ENCODE measurements around the gene DDC. TPM values are rescaled to one million over a fixed set of nuclear protein-coding genes. Genes with fewer than 3 reads are reported as not detected.

The DDC gene
- polyA plus RNA-seq, 2 of the 4 experiments (the other 2 are of a cell fraction): 1.3 to 2.8 TPM

DNA sequence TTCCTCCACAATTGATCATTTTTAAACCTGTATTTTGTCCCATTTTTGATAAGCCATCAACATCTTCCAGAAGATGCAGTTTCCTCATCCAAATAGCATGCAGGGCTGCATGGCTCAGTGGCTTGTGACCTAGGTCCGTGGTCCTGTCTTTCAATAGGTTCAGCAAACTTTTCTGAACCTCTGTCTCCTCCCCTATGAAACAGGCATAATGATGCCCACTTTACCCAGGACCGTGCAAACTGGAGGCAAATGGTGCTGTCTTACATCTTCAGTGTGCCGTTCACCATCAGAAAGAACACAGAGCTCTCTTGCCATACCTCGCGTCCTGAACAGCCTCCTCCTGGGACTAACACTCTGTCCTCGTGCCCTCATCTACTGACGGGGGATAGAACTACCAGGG lies 92.8 kb downstream of the DDC start (continued):
- TF ChIP-seq, protein P1, sequence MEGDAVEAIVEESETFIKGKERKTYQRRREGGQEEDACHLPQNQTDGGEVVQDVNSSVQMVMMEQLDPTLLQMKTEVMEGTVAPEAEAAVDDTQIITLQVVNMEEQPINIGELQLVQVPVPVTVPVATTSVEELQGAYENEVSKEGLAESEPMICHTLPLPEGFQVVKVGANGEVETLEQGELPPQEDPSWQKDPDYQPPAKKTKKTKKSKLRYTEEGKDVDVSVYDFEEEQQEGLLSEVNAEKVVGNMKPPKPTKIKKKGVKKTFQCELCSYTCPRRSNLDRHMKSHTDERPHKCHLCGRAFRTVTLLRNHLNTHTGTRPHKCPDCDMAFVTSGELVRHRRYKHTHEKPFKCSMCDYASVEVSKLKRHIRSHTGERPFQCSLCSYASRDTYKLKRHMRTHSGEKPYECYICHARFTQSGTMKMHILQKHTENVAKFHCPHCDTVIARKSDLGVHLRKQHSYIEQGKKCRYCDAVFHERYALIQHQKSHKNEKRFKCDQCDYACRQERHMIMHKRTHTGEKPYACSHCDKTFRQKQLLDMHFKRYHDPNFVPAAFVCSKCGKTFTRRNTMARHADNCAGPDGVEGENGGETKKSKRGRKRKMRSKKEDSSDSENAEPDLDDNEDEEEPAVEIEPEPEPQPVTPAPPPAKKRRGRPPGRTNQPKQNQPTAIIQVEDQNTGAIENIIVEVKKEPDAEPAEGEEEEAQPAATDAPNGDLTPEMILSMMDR (IDR thresholded peaks at IDR 0.05): no peak
- no peak for TF ChIP-seq EHMT2 (IDR thresholded peaks at IDR 0.05; ENCODE audit: low read depth)
- TF ChIP-seq ZFP36 (IDR thresholded peaks at IDR 0.05; ENCODE audit: borderline replicate concordance, partially characterized antibody): no peak
- no peak for TF ChIP-seq NPAS2 (CRISPR knock-in tag; IDR thresholded peaks at IDR 0.05; ENCODE audit: borderline replicate concordance)
- no peak for TF ChIP-seq NFE2L2 (conservative IDR thresholded peaks at IDR 0.05; ENCODE audit: low read length)
- no peak for TF ChIP-seq RARB (CRISPR knock-in tag; IDR thresholded peaks at IDR 0.05)
- TF ChIP-seq HEYL (CRISPR knock-in tag; IDR thresholded peaks at IDR 0.05): no peak

DNA sequence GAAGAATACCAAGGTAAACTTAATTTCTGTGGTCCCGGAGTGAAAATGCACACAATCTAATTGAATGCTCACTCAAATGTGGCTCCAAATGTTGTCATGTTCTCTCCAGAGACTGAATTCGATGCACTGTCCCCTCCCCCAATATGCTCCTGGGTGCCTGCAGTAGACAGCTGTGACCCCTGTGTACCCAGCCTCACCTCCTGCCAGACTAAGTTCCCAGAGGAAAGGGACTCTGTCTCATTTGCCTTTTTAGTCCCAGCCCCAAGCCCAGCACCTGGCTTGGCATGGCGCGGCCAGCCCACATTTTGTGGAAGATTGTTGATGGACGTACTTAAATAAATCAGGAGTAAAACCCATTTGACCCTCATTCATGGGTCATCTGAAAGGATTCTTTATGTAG lies 93.2 kb downstream of the DDC start:
- Histone ChIP-seq H3K27ac (no peak overlapping the region), H3K4me3 (no peak overlapping the region), H3K4me1 (0 out of 3 replicates have a peak, but pooled peaks cover 3% of the 10 kb centered on the region), H3K4me2 (no peak overlapping the region), H3K9me3 (no peaks in the 10 kb centered on the region)
- ATAC-seq (no peak), DNase-seq (ENCODE audit: low read depth in 1 of 2, low spot score in 1 of 2) (no peak), FAIRE-seq (no peak)
- ChIA-PET CTCF (interaction anchor here (0.8 to 11.4 kb wide), 5 partner anchors 124 to 688 kb away, joined by 3 to 145 read pairs (median 5); no protein-coding TSS in a partner anchor), POLR2A (no interaction called here)
- 83% methylated on average over 5 of the region's 5 CpGs for WGBS (ENCODE audit: missing lambda C conversion rate)
- TF ChIP-seq POLR2AphosphoS2 (conservative IDR thresholded peaks at IDR 0.05; ENCODE audit: low read length): no peak
- TF ChIP-seq, protein P2, sequence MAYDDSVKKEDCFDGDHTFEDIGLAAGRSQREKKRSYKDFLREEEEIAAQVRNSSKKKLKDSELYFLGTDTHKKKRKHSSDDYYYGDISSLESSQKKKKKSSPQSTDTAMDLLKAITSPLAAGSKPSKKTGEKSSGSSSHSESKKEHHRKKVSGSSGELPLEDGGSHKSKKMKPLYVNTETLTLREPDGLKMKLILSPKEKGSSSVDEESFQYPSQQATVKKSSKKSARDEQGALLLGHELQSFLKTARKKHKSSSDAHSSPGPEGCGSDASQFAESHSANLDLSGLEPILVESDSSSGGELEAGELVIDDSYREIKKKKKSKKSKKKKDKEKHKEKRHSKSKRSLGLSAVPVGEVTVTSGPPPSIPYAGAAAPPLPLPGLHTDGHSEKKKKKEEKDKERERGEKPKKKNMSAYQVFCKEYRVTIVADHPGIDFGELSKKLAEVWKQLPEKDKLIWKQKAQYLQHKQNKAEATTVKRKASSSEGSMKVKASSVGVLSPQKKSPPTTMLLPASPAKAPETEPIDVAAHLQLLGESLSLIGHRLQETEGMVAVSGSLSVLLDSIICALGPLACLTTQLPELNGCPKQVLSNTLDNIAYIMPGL (CRISPR knock-in tag; IDR thresholded peaks at IDR 0.05; ENCODE audit: borderline replicate concordance): no peak
- no peak for TF ChIP-seq EHF (CRISPR knock-in tag; IDR thresholded peaks at IDR 0.05)
- no peak for TF ChIP-seq CBX8 (IDR thresholded peaks at IDR 0.05)
- TF ChIP-seq CHD4 (IDR thresholded peaks at IDR 0.05; ENCODE audit: borderline replicate concordance): no peak
- no peak for TF ChIP-seq GATA3 (IDR thresholded peaks at IDR 0.05; ENCODE audit: borderline replicate concordance)
- no peak for TF ChIP-seq SMC3 (IDR thresholded peaks at IDR 0.05)
- no peak for TF ChIP-seq RCOR1 (IDR thresholded peaks at IDR 0.05; ENCODE audit: low read depth, low read length)
- no peak for TF ChIP-seq POLR2A (IDR thresholded peaks at IDR 0.05; ENCODE audit: low read length)
- TF ChIP-seq FOSB (CRISPR knock-in tag; IDR thresholded peaks at IDR 0.05): no peak
- TF ChIP-seq NR3C1 (IDR thresholded peaks at IDR 0.05): no peak
- TF ChIP-seq HOXA7 (CRISPR knock-in tag; IDR thresholded peaks at IDR 0.05): no peak
- no peak for TF ChIP-seq RAD21 (conservative IDR thresholded peaks at IDR 0.05 in 1 of 2, IDR thresholded peaks at IDR 0.05 in 1 of 2)
- no peak for TF ChIP-seq JUN (IDR thresholded peaks at IDR 0.05)
- no peak for TF ChIP-seq CEBPB (IDR thresholded peaks at IDR 0.05)
- no peak for TF ChIP-seq NPAS2 (CRISPR knock-in tag; IDR thresholded peaks at IDR 0.05; ENCODE audit: borderline replicate concordance)
- TF ChIP-seq, protein P3, sequence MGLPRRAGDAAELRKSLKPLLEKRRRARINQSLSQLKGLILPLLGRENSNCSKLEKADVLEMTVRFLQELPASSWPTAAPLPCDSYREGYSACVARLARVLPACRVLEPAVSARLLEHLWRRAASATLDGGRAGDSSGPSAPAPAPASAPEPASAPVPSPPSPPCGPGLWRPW (IDR thresholded peaks at IDR 0.05): no peak
- TF ChIP-seq, protein P4, sequence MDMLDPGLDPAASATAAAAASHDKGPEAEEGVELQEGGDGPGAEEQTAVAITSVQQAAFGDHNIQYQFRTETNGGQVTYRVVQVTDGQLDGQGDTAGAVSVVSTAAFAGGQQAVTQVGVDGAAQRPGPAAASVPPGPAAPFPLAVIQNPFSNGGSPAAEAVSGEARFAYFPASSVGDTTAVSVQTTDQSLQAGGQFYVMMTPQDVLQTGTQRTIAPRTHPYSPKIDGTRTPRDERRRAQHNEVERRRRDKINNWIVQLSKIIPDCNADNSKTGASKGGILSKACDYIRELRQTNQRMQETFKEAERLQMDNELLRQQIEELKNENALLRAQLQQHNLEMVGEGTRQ (IDR thresholded peaks at IDR 0.05): no peak
